GM23338 (cell line): ENCODE measurements around the gene DHPS. TPM values are rescaled to one million over a fixed set of nuclear protein-coding genes. Genes with fewer than 3 reads are reported as not detected.

Experiments used
- ATAC-seq: fragments of 200-7000 bp; cut with Tn5 transposase; 3 replicates; pipeline ENCODE4 v1.9.1; 2020
- DNase-seq: peaks from one replicate; pipeline ENCODE4 v3.0.0-alpha.2; 2015; ENCODE audit warnings: low spot score
- H2AFZ ChIP-seq: fragments of 200-600 bp; sonication (generic); 2 replicates; pipeline ENCODE4 v1.8.0; 2016; ENCODE audit warnings: antibody characterized with exemption, mild to moderate bottlenecking, moderate library complexity
- H3F3A ChIP-seq: fragments of 200-600 bp; sonication (generic); replicated peaks from 2 replicates; pipeline ENCODE4 v1.8.0; 2017; ENCODE audit warnings: antibody characterized with exemption, mixed run types, low read depth
- H3K27ac ChIP-seq: fragments of 200-600 bp; sonication (generic); 2 replicates; pipeline ENCODE4 v1.6.1; 2016; ENCODE audit warnings: low read depth
- H3K27me3 ChIP-seq: fragments of 200-600 bp; sonication (generic); 2 replicates; pipeline ENCODE4 v1.8.0; 2016; ENCODE audit warnings: mild to moderate bottlenecking, mixed run types, moderate library complexity; ENCODE audit not compliant: insufficient read depth
- H3K36me3 ChIP-seq: fragments of 200-600 bp; sonication (generic); 2 replicates; pipeline ENCODE4 v1.8.0; 2016; ENCODE audit warnings: mild to moderate bottlenecking; ENCODE audit not compliant: insufficient read depth
- H3K4me1 ChIP-seq: fragments of 200-600 bp; sonication (generic); 2 replicates; pipeline ENCODE4 v1.8.0; 2016; ENCODE audit warnings: mild to moderate bottlenecking, moderate library complexity; ENCODE audit not compliant: insufficient read depth
- H3K4me2 ChIP-seq: fragments of 200-600 bp; sonication (generic); 2 replicates; pipeline ENCODE4 v1.7.1; 2017; ENCODE audit warnings: mixed run types
- H3K4me3 ChIP-seq: fragments of 200-600 bp; sonication (generic); 2 replicates; pipeline ENCODE4 v1.6.1; 2016; ENCODE audit warnings: mixed run types
- H3K79me2 ChIP-seq: fragments of 200-600 bp; sonication (generic); replicated peaks from 2 replicates; pipeline ENCODE4 v1.8.0; 2017; ENCODE audit warnings: mild to moderate bottlenecking; ENCODE audit not compliant: insufficient read depth
- H3K9me2 ChIP-seq: fragments of 200-600 bp; sonication (generic); 2 replicates; pipeline ENCODE4 v1.8.0; 2017; ENCODE audit not compliant: insufficient read depth
- H4K20me1 ChIP-seq: fragments of 200-600 bp; sonication (generic); replicated peaks from 2 replicates; pipeline ENCODE4 v1.8.0; 2017; ENCODE audit warnings: mild to moderate bottlenecking; ENCODE audit not compliant: insufficient read depth
- H3K27ac Mint-ChIP-seq: 2 replicates; pipeline ENCODE4 v1.8.0; 2020; ENCODE audit warnings: inconsistent platforms, mild to moderate bottlenecking, moderate library complexity, mixed read lengths
- H3K27me3 Mint-ChIP-seq: 3 replicates; pipeline ENCODE4 v1.8.0; 2022; ENCODE audit warnings: low read depth, mild to moderate bottlenecking, moderate library complexity, mixed read lengths, inconsistent platforms; ENCODE audit not compliant: insufficient read depth, poor library complexity
- H3K36me3 Mint-ChIP-seq: 3 replicates; pipeline ENCODE4 v1.8.0; 2021; ENCODE audit warnings: low read depth, mild to moderate bottlenecking, inconsistent platforms, moderate library complexity, mixed read lengths
- H3K4me1 Mint-ChIP-seq: 3 replicates; pipeline ENCODE4 v1.8.0; 2020; ENCODE audit warnings: mild to moderate bottlenecking, inconsistent platforms, mixed read lengths
- H3K4me3 Mint-ChIP-seq: 3 replicates; pipeline ENCODE4 v1.8.0; 2021; ENCODE audit warnings: moderate library complexity, mild to moderate bottlenecking, inconsistent platforms, mixed read lengths
- H3K9me3 Mint-ChIP-seq: 3 replicates; pipeline ENCODE4 v1.8.0; 2020; ENCODE audit warnings: moderate library complexity, mild to moderate bottlenecking, inconsistent platforms, mixed read lengths
- CREB1 ChIP-seq: fragments of 250-450 bp; sonication (Bioruptor Pico); IDR thresholded peaks from 2 replicates; pipeline ENCODE4 v1.5.0; 2020; ENCODE audit warnings: low read depth, mild to moderate bottlenecking, moderate library complexity
- EZH2phosphoT487 ChIP-seq: fragments of 200-600 bp; sonication (generic); IDR thresholded peaks from one replicate; pipeline ENCODE4 v1.8.1; 2018; ENCODE audit warnings: antibody characterized with exemption; ENCODE audit not compliant: unreplicated experiment
- JUNB ChIP-seq: IDR thresholded peaks from one replicate; pipeline ENCODE4 v1.6.1; 2016; ENCODE audit warnings: antibody characterized with exemption; ENCODE audit not compliant: unreplicated experiment
- NANOG ChIP-seq: IDR thresholded peaks from 2 replicates; pipeline ENCODE4 v1.6.1; 2016; ENCODE audit warnings: antibody characterized with exemption, borderline replicate concordance
- POLR2AphosphoS5 ChIP-seq: IDR thresholded peaks from 2 replicates; pipeline ENCODE4 v1.6.1; 2016; ENCODE audit warnings: antibody characterized with exemption, low read depth
- STAT1 ChIP-seq: IDR thresholded peaks from one replicate; pipeline ENCODE4 v1.6.1; 2016; ENCODE audit warnings: antibody characterized with exemption; ENCODE audit not compliant: unreplicated experiment
- ZNF331 ChIP-seq: fragments of 250-450 bp; sonication (Bioruptor Pico); IDR thresholded peaks from 2 replicates; pipeline ENCODE4 v1.5.0; 2020; ENCODE audit warnings: low read depth, mild to moderate bottlenecking, moderate library complexity
- polyA plus RNA-seq: library from polyadenylated mRNA; unstranded; fragments of >200 nt; fragmentation: Nextera tagmentation; extraction: Ambion mirVana; gene quantifications from 2 replicates; pipeline ENCODE4 v1.2.1, GENCODE V29; 2016
- total RNA-seq: library from RNA; depleted of rRNA; stranded (reverse); fragments of >200 nt; shearing (Covaris generic); gene quantifications from 2 replicates; pipeline ENCODE4 v1.2.3, GENCODE V29; 2014
- TF ChIP-seq, protein P1 (sequence below), 2 experiments: fragments of 200-600 bp in 1 of 2; sonication (generic) in 1 of 2; conservative IDR thresholded peaks; 2 replicates each; pipeline versions ENCODE4 v1.5.1 to v1.6.1; 2016 to 2017; ENCODE audit warnings: antibody characterized with exemption in 2 of 2, low read depth in 2 of 2, mild to moderate bottlenecking in 2 of 2, moderate library complexity in 1 of 2

The DHPS gene
- total and polyA plus RNA-seq, 2 experiments from 2014 or later, result 85.4 to 126 TPM

- Histone ChIP-seq H2AFZ (no peak overlapping the region), H3K36me3 (peaks cover 31% of the 10 kb centered on the region; the same call in 1 of the 2 replicates), H3K9me2 (no peaks in the 10 kb centered on the region), H3K27me3 (no peaks in the 10 kb centered on the region), H3K79me2 (peaks cover 16% of the 10 kb centered on the region), H3K4me2 (no peak overlapping the region), H3F3A (peaks cover 35% of the 10 kb centered on the region), H4K20me1 (peaks cover 13% of the 10 kb centered on the region), H3K27ac (no peak overlapping the region), H3K4me1 (no peaks in the 10 kb centered on the region; the same call in 1 of the 2 replicates), H3K4me3 (no peak overlapping the region)
- Mint-ChIP-seq H3K36me3 (peaks cover 77% of the 10 kb centered on the region), H3K9me3 (no peaks in the 10 kb centered on the region; the same call in 2 of the 3 replicates), H3K4me3 (no peak overlapping the region), H3K27me3 (peaks cover 33% of the 10 kb centered on the region), H3K4me1 (no peaks in the 10 kb centered on the region; the same call in 1 of the 3 replicates), H3K27ac (no peak overlapping the region)
- DNase-seq (no peak), ATAC-seq (no peak)
- TF ChIP-seq POLR2AphosphoS5, result 0 out of 2 replicates have a peak, but pooled peaks have one; percentile 32
- TF ChIP-seq EZH2phosphoT487, result no peak
- TF ChIP-seq STAT1, result no peak
- TF ChIP-seq ZNF331 (CRISPR knock-in tag), result no peak
- no peak for TF ChIP-seq NANOG
Observed at GRCh38 chr19:12675399-12675798, 6.3 kb downstream of the DHPS start.

DNA sequence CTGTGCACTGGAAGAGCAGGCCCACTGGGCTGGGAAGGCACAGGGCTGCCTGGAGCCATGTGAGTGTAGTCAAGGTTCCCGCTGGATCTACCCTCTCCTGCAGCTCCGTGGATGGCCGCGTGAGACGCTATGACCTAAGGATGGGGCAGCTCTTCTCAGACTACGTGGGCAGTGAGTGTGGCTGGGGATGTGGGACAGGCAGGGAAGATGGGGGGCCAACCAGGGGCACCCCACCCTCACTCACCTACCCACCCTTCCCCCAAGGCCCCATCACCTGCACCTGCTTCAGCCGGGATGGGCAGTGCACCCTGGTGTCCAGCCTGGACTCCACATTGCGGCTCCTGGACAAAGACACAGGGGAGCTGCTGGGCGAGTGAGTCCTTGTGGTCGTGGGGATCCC, 8.9 kb downstream of the DHPS start:
- H3K9me3 Mint-ChIP-seq, result no peaks in the 10 kb centered on the region; the same call in 2 of the 3 replicates
- peaks cover 22% of the 10 kb centered on the region; the same call in 1 of the 2 replicates for H3K36me3 ChIP-seq
- H4K20me1 ChIP-seq, result peaks cover 13% of the 10 kb centered on the region
- no peak overlapping the region for H3K4me2 ChIP-seq
- H3K27ac Mint-ChIP-seq, result no peak overlapping the region
- H3K4me1 ChIP-seq, result peaks cover 7% of the 10 kb centered on the region; the same call in 1 of the 2 replicates
- TF ChIP-seq, protein P1, sequence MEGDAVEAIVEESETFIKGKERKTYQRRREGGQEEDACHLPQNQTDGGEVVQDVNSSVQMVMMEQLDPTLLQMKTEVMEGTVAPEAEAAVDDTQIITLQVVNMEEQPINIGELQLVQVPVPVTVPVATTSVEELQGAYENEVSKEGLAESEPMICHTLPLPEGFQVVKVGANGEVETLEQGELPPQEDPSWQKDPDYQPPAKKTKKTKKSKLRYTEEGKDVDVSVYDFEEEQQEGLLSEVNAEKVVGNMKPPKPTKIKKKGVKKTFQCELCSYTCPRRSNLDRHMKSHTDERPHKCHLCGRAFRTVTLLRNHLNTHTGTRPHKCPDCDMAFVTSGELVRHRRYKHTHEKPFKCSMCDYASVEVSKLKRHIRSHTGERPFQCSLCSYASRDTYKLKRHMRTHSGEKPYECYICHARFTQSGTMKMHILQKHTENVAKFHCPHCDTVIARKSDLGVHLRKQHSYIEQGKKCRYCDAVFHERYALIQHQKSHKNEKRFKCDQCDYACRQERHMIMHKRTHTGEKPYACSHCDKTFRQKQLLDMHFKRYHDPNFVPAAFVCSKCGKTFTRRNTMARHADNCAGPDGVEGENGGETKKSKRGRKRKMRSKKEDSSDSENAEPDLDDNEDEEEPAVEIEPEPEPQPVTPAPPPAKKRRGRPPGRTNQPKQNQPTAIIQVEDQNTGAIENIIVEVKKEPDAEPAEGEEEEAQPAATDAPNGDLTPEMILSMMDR (conservative IDR thresholded peaks at IDR 0.05; ENCODE audit: low read depth in 2 of 2), result peak; percentile 25 to 57; a peak in 2 of 4 replicates
- TF ChIP-seq CREB1 (CRISPR knock-in tag), result no peak
- peaks cover 22% of the 10 kb centered on the region for H3K79me2 ChIP-seq
- peak; percentile 49 for DNase-seq
- H3K27me3 Mint-ChIP-seq, result peaks cover 41% of the 10 kb centered on the region
- H2AFZ ChIP-seq, result no peak overlapping the region
- H3K9me2 ChIP-seq, result no peaks in the 10 kb centered on the region
- peaks cover 6% of the 10 kb centered on the region; the same call in 2 of the 3 replicates for H3K4me1 Mint-ChIP-seq
- ATAC-seq, result no peak
- H3K36me3 Mint-ChIP-seq, result peaks cover 55% of the 10 kb centered on the region
- H3K4me3 ChIP-seq, result no peak overlapping the region
- peaks cover 27% of the 10 kb centered on the region for H3F3A ChIP-seq
- H3K4me3 Mint-ChIP-seq, result no peak overlapping the region
- H3K27me3 ChIP-seq, result no peaks in the 10 kb centered on the region
- H3K27ac ChIP-seq, result no peak overlapping the region

- Mint-ChIP-seq H3K27me3 (peaks cover 39% of the 10 kb centered on the region), H3K36me3 (peaks cover 36% of the 10 kb centered on the region), H3K4me1 (peaks cover 20% of the 10 kb centered on the region), H3K27ac (peak overlapping the region; percentile 99), H3K4me3 (peak overlapping the region; percentile 97), H3K9me3 (no peaks in the 10 kb centered on the region; the same call in 2 of the 3 replicates)
- no peaks in the 10 kb centered on the region for H3K27me3 ChIP-seq
- H3K4me3 ChIP-seq, result peak overlapping the region; percentile 98
- DNase-seq (no peak), ATAC-seq (no peak)
- peak overlapping the region; percentile 99 for H3K27ac ChIP-seq
- peaks cover 3% of the 10 kb centered on the region; the same call in 1 of the 2 replicates for H4K20me1 ChIP-seq
- peaks cover 17% of the 10 kb centered on the region for H3K4me1 ChIP-seq
- peak overlapping the region; percentile 96 for H2AFZ ChIP-seq
- peaks cover 15% of the 10 kb centered on the region; the same call in 1 of the 2 replicates for H3K36me3 ChIP-seq
- H3F3A ChIP-seq, result peaks cover 27% of the 10 kb centered on the region
- H3K9me2 ChIP-seq, result no peaks in the 10 kb centered on the region
- H3K79me2 ChIP-seq, result peaks cover 29% of the 10 kb centered on the region
- H3K4me2 ChIP-seq, result peak overlapping the region; percentile 96
- no peak for TF ChIP-seq JUNB
- TF ChIP-seq POLR2AphosphoS5, result no peak
Observed at GRCh38 chr19:12670159-12670928, 11.3 kb downstream of the DHPS start.
